Gastroesophageal sphincter (tissue), 3 donors: ENCODE results near the gene TBC1D22B.

Experiments used
- POLR2A ChIP-seq, 2 donors: fragments of 450-650 bp; IDR thresholded peaks; one replicate each; pipeline ENCODE4 v1.6.1; 2017; ENCODE audit warnings: antibody characterized with exemption in 2 of 2, mild to moderate bottlenecking in 2 of 2, moderate library complexity in 1 of 2
- POLR2AphosphoS5 ChIP-seq: sonication (generic); formaldehyde crosslinking; IDR thresholded peaks from one replicate; pipeline ENCODE4 v1.6.1; 2017; ENCODE audit warnings: antibody characterized with exemption
- TF ChIP-seq, protein P1 (sequence below), 4 experiments: fragments of 200-600 bp in 2 of 4; fragments of 450-650 bp in 2 of 4; sonication (generic) in 1 of 4; IDR thresholded peaks; one replicate each; pipeline ENCODE4 v1.5.1; 2017 to 2019; ENCODE audit warnings: antibody characterized with exemption in 4 of 4, mild to moderate bottlenecking in 2 of 4, moderate library complexity in 2 of 4

DNA sequence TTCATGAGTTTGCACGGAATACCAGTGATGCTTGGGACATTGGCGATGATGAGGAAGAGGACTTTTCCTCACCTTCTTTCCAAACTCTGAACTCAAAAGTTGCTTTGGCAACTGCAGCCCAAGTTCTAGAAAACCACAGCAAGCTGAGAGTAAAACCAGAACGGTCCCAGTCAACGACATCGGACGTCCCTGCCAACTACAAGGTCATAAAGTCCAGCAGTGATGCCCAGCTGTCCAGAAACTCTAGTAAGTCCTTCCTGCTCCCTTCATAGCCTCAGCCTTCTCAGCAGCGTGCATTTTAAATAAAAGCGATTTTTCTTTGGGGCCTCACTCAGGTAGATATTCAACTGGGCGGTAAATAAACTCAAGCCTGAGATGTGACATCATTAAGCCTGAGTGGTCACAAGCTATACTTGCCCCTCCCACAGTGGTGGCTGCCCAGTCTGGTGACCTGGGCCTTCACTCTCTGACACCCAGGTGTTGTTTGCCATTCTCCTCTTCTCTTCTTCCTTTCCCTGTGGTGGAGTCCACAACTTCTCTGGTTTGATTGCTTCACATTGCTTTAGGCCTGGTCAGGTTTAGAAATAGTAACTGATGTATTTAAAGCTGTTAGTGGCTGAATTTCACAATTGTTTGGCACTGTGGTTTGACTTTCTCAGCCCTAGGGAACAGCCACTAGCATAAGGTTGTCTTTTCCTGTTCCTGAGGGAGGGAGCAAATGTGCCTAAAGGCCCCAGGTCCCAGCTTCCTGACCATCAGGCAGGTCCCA lies 22.0 kb downstream of the TBC1D22B start:
- TF ChIP-seq, protein P1, sequence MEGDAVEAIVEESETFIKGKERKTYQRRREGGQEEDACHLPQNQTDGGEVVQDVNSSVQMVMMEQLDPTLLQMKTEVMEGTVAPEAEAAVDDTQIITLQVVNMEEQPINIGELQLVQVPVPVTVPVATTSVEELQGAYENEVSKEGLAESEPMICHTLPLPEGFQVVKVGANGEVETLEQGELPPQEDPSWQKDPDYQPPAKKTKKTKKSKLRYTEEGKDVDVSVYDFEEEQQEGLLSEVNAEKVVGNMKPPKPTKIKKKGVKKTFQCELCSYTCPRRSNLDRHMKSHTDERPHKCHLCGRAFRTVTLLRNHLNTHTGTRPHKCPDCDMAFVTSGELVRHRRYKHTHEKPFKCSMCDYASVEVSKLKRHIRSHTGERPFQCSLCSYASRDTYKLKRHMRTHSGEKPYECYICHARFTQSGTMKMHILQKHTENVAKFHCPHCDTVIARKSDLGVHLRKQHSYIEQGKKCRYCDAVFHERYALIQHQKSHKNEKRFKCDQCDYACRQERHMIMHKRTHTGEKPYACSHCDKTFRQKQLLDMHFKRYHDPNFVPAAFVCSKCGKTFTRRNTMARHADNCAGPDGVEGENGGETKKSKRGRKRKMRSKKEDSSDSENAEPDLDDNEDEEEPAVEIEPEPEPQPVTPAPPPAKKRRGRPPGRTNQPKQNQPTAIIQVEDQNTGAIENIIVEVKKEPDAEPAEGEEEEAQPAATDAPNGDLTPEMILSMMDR (IDR thresholded peaks at IDR 0.05), result no peak
- TF ChIP-seq POLR2A (IDR thresholded peaks at IDR 0.05) (no peak), POLR2AphosphoS5 (peak; percentile 35)
